Liver (tissue), 3 donors: ENCODE results near the gene PEAK1.

Experiments used
- SP1 ChIP-seq: IDR thresholded peaks from 2 replicates; pipeline ENCODE4 v1.6.1; 2018; ENCODE audit warnings: antibody characterized with exemption, mild to moderate bottlenecking
- TF ChIP-seq, protein P1 (sequence below): fragments of 150-350 bp; IDR thresholded peaks from 2 replicates; pipeline ENCODE4 v1.5.1; 2017; ENCODE audit warnings: improper control_type of control experiment, low read depth, low read length; ENCODE audit not compliant: missing input control
- donor health status: healthy.
- donor health status: healthy.

DNA sequence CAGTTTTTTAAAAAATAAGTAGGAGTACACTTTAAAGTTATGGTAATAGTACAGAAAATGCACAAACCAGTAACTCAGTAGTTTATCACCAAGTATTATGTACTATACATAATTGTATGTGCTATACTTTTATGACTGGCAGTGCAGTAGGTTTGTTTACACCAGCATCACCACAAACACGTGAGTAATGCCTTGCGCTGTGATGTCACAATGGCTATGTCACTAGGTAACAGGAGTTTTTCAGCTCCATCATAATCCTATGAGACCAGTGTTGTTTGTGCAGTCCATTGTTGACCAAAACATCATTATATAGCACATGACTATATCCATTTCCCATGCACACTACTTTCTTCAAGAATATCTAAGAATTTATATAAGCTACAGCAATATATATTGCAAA lies 280.6 kb downstream of the PEAK1 start:
- no peak for TF ChIP-seq SP1
- TF ChIP-seq, protein P1, sequence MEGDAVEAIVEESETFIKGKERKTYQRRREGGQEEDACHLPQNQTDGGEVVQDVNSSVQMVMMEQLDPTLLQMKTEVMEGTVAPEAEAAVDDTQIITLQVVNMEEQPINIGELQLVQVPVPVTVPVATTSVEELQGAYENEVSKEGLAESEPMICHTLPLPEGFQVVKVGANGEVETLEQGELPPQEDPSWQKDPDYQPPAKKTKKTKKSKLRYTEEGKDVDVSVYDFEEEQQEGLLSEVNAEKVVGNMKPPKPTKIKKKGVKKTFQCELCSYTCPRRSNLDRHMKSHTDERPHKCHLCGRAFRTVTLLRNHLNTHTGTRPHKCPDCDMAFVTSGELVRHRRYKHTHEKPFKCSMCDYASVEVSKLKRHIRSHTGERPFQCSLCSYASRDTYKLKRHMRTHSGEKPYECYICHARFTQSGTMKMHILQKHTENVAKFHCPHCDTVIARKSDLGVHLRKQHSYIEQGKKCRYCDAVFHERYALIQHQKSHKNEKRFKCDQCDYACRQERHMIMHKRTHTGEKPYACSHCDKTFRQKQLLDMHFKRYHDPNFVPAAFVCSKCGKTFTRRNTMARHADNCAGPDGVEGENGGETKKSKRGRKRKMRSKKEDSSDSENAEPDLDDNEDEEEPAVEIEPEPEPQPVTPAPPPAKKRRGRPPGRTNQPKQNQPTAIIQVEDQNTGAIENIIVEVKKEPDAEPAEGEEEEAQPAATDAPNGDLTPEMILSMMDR, result no peak
